Measurements from ENCODE around the gene AXDND1. TPM values are rescaled to one million over a fixed set of nuclear protein-coding genes. Genes with fewer than 3 reads are reported as not detected.
A peak's percentile ranks its signal among the peaks of the same experiment; 100 is the strongest.
"Not testable (repeated sequence)": the region's sequence is repeated elsewhere in the genome, so short reads cannot be mapped to it uniquely, and the experiment has no call there.

AXDND1 gene
- total and polyA plus RNA-seq, 2 experiments from 2014 or later, result not detected

GRCh38 chr1:179380299-179380698 is 14.5 kb downstream of the AXDND1 start:
- Histone ChIP-seq H3K9ac (no peak overlapping the region), H3K4me3 (no peak overlapping the region), H3K4me1 (ENCODE audit: insufficient read depth) (no peaks in the 10 kb centered on the region), H4K20me1 (ENCODE audit: insufficient read depth) (no peaks in the 10 kb centered on the region), H2AFZ (no peak overlapping the region), H3K9me2 (ENCODE audit: insufficient read depth) (no peaks in the 10 kb centered on the region), H3K4me2 (ENCODE audit: unreplicated experiment) (no peak overlapping the region), H3K27me3 (replicated peaks; ENCODE audit: insufficient read depth) (no peaks in the 10 kb centered on the region), H3K36me3 (ENCODE audit: low read depth) (no peaks in the 10 kb centered on the region), H3K9me3 (ENCODE audit: low read depth) (no peaks in the 10 kb centered on the region), H3K79me2 (ENCODE audit: insufficient read depth) (no peaks in the 10 kb centered on the region), H3F3A (ENCODE audit: insufficient read depth) (no peaks in the 10 kb centered on the region), H3K27ac (no peak overlapping the region)
- TF ChIP-seq EZH2phosphoT487 (IDR thresholded peaks at IDR 0.05; ENCODE audit: insufficient read depth, low read depth) (no peak), EZH2 (IDR thresholded peaks at IDR 0.05; ENCODE audit: insufficient read depth, poor library complexity, severe bottlenecking) (no peak)
- DNase-seq, result peak; percentile 51
- in situ Hi-C loops (cut with MboI), result no loop called here

DNA sequence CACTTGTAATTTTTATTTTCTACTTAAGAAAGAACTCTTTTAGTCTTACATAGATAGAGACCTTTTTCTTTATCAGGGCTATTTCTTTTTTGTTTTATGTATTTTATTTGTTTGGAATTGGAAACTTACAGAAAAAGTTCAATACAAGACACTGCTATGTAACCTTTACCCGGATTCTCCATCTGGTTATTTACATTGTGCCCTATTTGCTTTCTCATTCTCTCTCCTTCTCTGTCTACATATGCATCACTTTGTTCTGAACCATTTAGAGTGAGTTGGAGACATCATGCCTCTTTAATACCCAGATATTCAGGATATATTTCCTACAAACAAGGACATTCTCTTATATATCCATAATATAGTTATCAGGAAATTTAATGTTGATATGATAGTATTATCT is 18.3 kb downstream of the AXDND1 start:
- Histone ChIP-seq H3K4me3 (no peak overlapping the region), H3K9me3 (ENCODE audit: low read depth) (no peaks in the 10 kb centered on the region), H3K9ac (no peak overlapping the region), H3K27ac (no peak overlapping the region), H3K4me2 (ENCODE audit: unreplicated experiment) (no peak overlapping the region), H2AFZ (no peak overlapping the region), H3F3A (ENCODE audit: insufficient read depth) (no peaks in the 10 kb centered on the region), H4K20me1 (ENCODE audit: insufficient read depth) (no peaks in the 10 kb centered on the region), H3K79me2 (ENCODE audit: insufficient read depth) (no peaks in the 10 kb centered on the region), H3K27me3 (replicated peaks; ENCODE audit: insufficient read depth) (no peaks in the 10 kb centered on the region), H3K36me3 (ENCODE audit: low read depth) (no peaks in the 10 kb centered on the region), H3K4me1 (ENCODE audit: insufficient read depth) (no peaks in the 10 kb centered on the region), H3K9me2 (ENCODE audit: insufficient read depth) (no peaks in the 10 kb centered on the region)
- 42 to 50% methylated on average over 1 of the region's 1 CpG for WGBS, 2 experiments (ENCODE audit: low coverage in 1 of 2, low lambda C conversion rate in 2 of 2, missing lambda C conversion rate in 2 of 2)
- DNase-seq, result no peak
- no peak for TF ChIP-seq EZH2 (IDR thresholded peaks at IDR 0.05; ENCODE audit: insufficient read depth, poor library complexity, severe bottlenecking)
- in situ Hi-C loops (cut with MboI), result no loop called here

DNA sequence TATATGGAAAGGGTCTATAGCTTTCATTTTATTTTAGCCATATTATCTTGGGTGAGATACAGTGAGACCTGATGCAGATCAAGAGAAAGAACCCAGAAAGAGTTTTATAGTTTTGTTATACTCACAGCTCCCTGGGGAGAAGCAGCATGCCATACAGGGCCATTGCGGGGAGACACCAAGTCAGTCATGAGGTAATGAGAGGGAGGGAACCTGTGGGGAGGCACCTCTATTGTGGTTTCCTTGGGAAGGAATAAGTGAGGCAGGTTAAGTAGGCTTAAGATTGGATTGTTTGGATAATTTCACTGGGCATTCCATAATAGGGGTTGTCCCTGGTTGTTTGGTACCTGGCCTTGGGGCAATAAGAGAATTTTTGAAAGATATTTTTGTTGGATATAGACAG is 19.7 kb downstream of the AXDND1 start:
- Histone ChIP-seq H3K36me3 (ENCODE audit: low read depth) (no peaks in the 10 kb centered on the region), H3K79me2 (ENCODE audit: insufficient read depth) (no peaks in the 10 kb centered on the region), H2AFZ (no peak overlapping the region), H3K9me3 (ENCODE audit: low read depth) (no peaks in the 10 kb centered on the region), H3K9ac (no peak overlapping the region), H3K4me2 (ENCODE audit: unreplicated experiment) (no peak overlapping the region), H4K20me1 (ENCODE audit: insufficient read depth) (no peaks in the 10 kb centered on the region), H3F3A (ENCODE audit: insufficient read depth) (no peaks in the 10 kb centered on the region), H3K27ac (no peak overlapping the region), H3K4me3 (no peak overlapping the region), H3K27me3 (replicated peaks; ENCODE audit: insufficient read depth) (no peaks in the 10 kb centered on the region), H3K9me2 (ENCODE audit: insufficient read depth) (no peaks in the 10 kb centered on the region), H3K4me1 (ENCODE audit: insufficient read depth) (no peaks in the 10 kb centered on the region)
- TF ChIP-seq EZH2phosphoT487 (IDR thresholded peaks at IDR 0.05; ENCODE audit: insufficient read depth, low read depth) (no peak), EZH2 (IDR thresholded peaks at IDR 0.05; ENCODE audit: insufficient read depth, poor library complexity, severe bottlenecking) (no peak)
- in situ Hi-C loops (cut with MboI), result no loop called here
- DNase-seq, result no peak
- WGBS, 2 experiments (ENCODE audit: low coverage in 1 of 2, low lambda C conversion rate in 2 of 2, missing lambda C conversion rate in 2 of 2), result 94 to 96% methylated on average over 1 of the region's 1 CpG

DNA sequence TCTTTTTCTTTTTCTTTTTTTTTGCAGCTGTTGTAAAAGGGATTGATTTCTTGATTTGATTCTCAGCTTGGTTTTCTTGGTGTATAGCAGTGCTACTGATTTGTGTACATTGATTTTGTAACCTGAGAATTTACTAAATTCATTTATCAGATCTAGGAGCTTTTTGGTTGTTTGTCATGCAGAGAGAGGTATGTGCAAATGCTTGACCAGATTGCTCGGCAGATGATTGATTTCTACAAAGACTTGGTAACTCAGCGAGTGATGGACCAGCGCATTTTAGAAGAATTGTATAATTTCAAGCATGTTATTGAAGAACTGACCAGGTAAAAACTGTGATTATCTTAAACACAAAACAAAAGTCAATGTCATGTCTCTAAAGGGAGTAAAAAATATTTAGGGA is 27.9 kb downstream of the AXDND1 start:
- H3K27ac ChIP-seq, result no peak overlapping the region
- no peak overlapping the region for H3K9ac ChIP-seq
- H3K36me3 ChIP-seq (ENCODE audit: low read depth), result no peaks in the 10 kb centered on the region
- H3K9me3 ChIP-seq (ENCODE audit: low read depth), result no peaks in the 10 kb centered on the region
- H3K4me3 ChIP-seq, result no peak overlapping the region
- H2AFZ ChIP-seq, result no peak overlapping the region
- H4K20me1 ChIP-seq (ENCODE audit: insufficient read depth), result no peaks in the 10 kb centered on the region
- H3K4me1 ChIP-seq (ENCODE audit: insufficient read depth), result no peaks in the 10 kb centered on the region
- no peaks in the 10 kb centered on the region for H3K79me2 ChIP-seq (ENCODE audit: insufficient read depth)
- no peaks in the 10 kb centered on the region for H3K9me2 ChIP-seq (ENCODE audit: insufficient read depth)
- no peak overlapping the region for H3K4me2 ChIP-seq (ENCODE audit: unreplicated experiment)
- TF ChIP-seq EZH2 (IDR thresholded peaks at IDR 0.05; ENCODE audit: insufficient read depth, poor library complexity, severe bottlenecking) (no peak), EZH2phosphoT487 (IDR thresholded peaks at IDR 0.05; ENCODE audit: insufficient read depth, low read depth) (no peak)
- in situ Hi-C loops (cut with MboI), result no loop called here
- H3K27me3 ChIP-seq (replicated peaks; ENCODE audit: insufficient read depth), result no peaks in the 10 kb centered on the region
- DNase-seq, result no peak
- no peaks in the 10 kb centered on the region for H3F3A ChIP-seq (ENCODE audit: insufficient read depth)
- WGBS, 2 experiments (ENCODE audit: low coverage in 1 of 2, low lambda C conversion rate in 2 of 2, missing lambda C conversion rate in 2 of 2), result 66 to 70% methylated on average over 3 of the region's 3 CpGs

- H3K79me2 ChIP-seq (ENCODE audit: insufficient read depth); H3K4me3 ChIP-seq; in situ Hi-C loops (cut with MboI); H3K9me2 ChIP-seq (ENCODE audit: insufficient read depth); H3F3A ChIP-seq (ENCODE audit: insufficient read depth); H3K36me3 ChIP-seq (ENCODE audit: low read depth); H4K20me1 ChIP-seq (ENCODE audit: insufficient read depth); H3K4me2 ChIP-seq (ENCODE audit: unreplicated experiment); H3K9ac ChIP-seq; DNase-seq; H3K4me1 ChIP-seq (ENCODE audit: insufficient read depth); H2AFZ ChIP-seq; H3K9me3 ChIP-seq (ENCODE audit: low read depth); H3K27me3 ChIP-seq (replicated peaks; ENCODE audit: insufficient read depth); H3K27ac ChIP-seq: not testable (repeated sequence)
- WGBS, 2 experiments (ENCODE audit: low coverage in 1 of 2, low lambda C conversion rate in 2 of 2, missing lambda C conversion rate in 2 of 2), result 72% methylated on average over 2 of the region's 2 CpGs
These were observed 33.6 kb downstream of the AXDND1 start for GRCh38 chr1:179399399-179399798.

GRCh38 chr1:179417760-179418159 is 52.0 kb downstream of the AXDND1 start:
- in situ Hi-C loops (cut with MboI); H3K9me2 ChIP-seq (ENCODE audit: insufficient read depth); H3F3A ChIP-seq (ENCODE audit: insufficient read depth); H3K27me3 ChIP-seq (replicated peaks; ENCODE audit: insufficient read depth); H3K4me2 ChIP-seq (ENCODE audit: unreplicated experiment); H4K20me1 ChIP-seq (ENCODE audit: insufficient read depth); H3K4me1 ChIP-seq (ENCODE audit: insufficient read depth); H3K36me3 ChIP-seq (ENCODE audit: low read depth); H3K9me3 ChIP-seq (ENCODE audit: low read depth); H3K27ac ChIP-seq; H3K79me2 ChIP-seq (ENCODE audit: insufficient read depth); H2AFZ ChIP-seq; H3K4me3 ChIP-seq; DNase-seq; H3K9ac ChIP-seq: not testable (repeated sequence)
- WGBS, 2 experiments (ENCODE audit: low coverage in 1 of 2, low lambda C conversion rate in 2 of 2, missing lambda C conversion rate in 2 of 2), result 55 to 64% methylated on average over 1 of the region's 3 CpGs

DNA sequence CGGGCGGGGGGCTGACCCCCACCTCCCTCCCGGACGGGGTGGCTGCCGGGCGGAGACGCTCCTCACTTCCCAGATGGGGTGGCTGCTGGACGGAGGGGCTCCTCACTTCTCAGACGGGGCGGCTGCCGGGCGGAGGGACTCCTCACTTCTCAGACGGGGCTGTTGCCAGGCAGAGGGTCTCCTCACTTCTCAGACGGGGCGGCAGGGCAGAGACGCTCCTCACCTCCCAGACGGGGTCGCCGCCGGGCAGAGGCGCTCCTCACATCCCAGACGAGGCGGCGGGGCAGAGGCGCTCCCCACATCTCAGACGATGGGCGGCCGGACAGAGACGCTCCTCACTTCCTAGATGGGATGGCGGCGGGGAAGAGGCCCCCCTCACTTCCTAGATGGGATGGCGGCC is 52.9 kb downstream of the AXDND1 start:
- H3K27ac ChIP-seq; H3K4me1 ChIP-seq (ENCODE audit: insufficient read depth); H3K4me2 ChIP-seq (ENCODE audit: unreplicated experiment); H3K4me3 ChIP-seq; H4K20me1 ChIP-seq (ENCODE audit: insufficient read depth); H3K9me3 ChIP-seq (ENCODE audit: low read depth); H3F3A ChIP-seq (ENCODE audit: insufficient read depth); DNase-seq; in situ Hi-C loops (cut with MboI); H3K36me3 ChIP-seq (ENCODE audit: low read depth); H3K79me2 ChIP-seq (ENCODE audit: insufficient read depth); H3K9ac ChIP-seq; H3K9me2 ChIP-seq (ENCODE audit: insufficient read depth); H3K27me3 ChIP-seq (replicated peaks; ENCODE audit: insufficient read depth); H2AFZ ChIP-seq: not testable (repeated sequence)
- 78 to 100% methylated on average over 3 to 30 of the region's 32 CpGs for WGBS, 2 experiments (ENCODE audit: low coverage in 1 of 2, low lambda C conversion rate in 2 of 2, missing lambda C conversion rate in 2 of 2)

Data from GM23248 (cell line).